Activated naive CD8-positive, alpha-beta T cell treated with anti-CD3 and anti-CD28 coated beads, Interleukin-2, amount 10 ng/mL, durations not matched to agents 7 days and 5 days (primary cell): Measurements from ENCODE around the gene FAAP24. TPM values are rescaled to one million over a fixed set of nuclear protein-coding genes. Genes with fewer than 3 reads are reported as not detected.
"Not testable (repeated sequence)": the region's sequence is repeated elsewhere in the genome, so short reads cannot be mapped to it uniquely, and the experiment has no call there.

ENCODE experiments used
- ATAC-seq: fragments of 150-1000 bp; cut with Tn5 transposase; one replicate; pipeline ENCODE4 v1.10.0; 2021; ENCODE audit warnings: low read depth, moderate library complexity
- POLR2A ChIA-PET: fragments of 350-600 bp; sonication (Branson Sonifier 250); formaldehyde crosslinking; loops from one replicate; lab custom pipeline; 2021; ENCODE audit warnings: antibody characterized with exemption; lab: Charles Lee
- DNase-seq: peaks from one replicate; pipeline ENCODE4 v3.0.0; 2021
- H3K27ac Mint-ChIP-seq: one replicate; pipeline ENCODE4 v1.8.0; 2022; ENCODE audit warnings: mild to moderate bottlenecking, mixed read lengths
- H3K27me3 Mint-ChIP-seq: one replicate; pipeline ENCODE4 v1.8.0; 2022; ENCODE audit warnings: mild to moderate bottlenecking, moderate library complexity, mixed read lengths
- H3K36me3 Mint-ChIP-seq: one replicate; pipeline ENCODE4 v1.8.0; 2021; ENCODE audit warnings: mild to moderate bottlenecking, mixed read lengths
- H3K4me1 Mint-ChIP-seq: one replicate; pipeline ENCODE4 v1.8.0; 2021; ENCODE audit warnings: mixed read lengths
- H3K4me3 Mint-ChIP-seq: one replicate; pipeline ENCODE4 v1.8.0; 2022; ENCODE audit warnings: mild to moderate bottlenecking, moderate library complexity, mixed read lengths
- H3K9me3 Mint-ChIP-seq: one replicate; pipeline ENCODE4 v1.8.0; 2021; ENCODE audit warnings: mixed read lengths
- total RNA-seq, 2 experiments: library from RNA; stranded (reverse); gene quantifications; one replicate each; pipeline ENCODE4 v1.2.3, GENCODE V29; 2021

FAAP24 gene
- total RNA-seq, 2 experiments from 2014 or later, result 6.3 to 7.0 TPM

DNA sequence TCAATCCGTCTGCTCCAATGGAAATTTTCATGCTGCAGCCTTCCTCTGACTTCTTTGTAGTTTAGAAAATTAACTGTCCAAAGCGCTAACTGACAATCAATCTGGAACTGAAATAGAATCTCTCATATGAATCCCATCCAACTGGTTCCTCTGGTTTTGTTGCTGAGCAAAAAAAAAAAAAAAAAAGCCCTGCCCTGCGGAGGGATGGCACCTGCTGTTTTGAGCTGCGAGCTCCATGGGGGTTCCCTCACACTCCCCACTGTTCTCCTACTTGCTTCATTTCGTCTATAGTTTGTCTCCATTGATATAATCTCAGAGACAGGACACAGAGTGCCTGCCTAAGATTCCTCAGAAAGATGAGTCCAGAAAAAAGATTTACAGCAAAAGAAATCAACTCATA is 33.4 kb downstream of the FAAP24 start:
- H3K9me3 Mint-ChIP-seq, result no peaks in the 10 kb centered on the region
- ATAC-seq, result no peak
- no peak for DNase-seq

DNA sequence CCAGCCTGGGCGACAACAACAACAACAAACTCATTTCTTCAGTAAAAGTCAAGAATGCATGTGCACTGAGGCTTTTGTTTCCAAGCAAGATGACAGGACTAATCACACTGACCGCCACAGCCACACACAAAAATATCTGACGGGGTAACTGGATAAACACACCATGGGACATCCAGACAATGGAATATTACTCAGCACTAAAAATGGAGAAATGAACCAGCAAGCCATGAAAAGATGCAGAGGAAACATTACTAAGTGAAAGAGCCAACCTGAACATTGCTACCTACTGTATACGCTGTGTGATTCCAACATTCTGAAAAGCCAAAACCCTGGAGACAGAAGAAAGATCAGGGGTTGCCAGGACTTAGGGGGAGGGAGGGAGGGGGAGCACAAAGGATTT is 36.7 kb downstream of the FAAP24 start:
- peaks cover 2% of the 10 kb centered on the region for H3K27me3 Mint-ChIP-seq
- no peak for DNase-seq
- ATAC-seq, result no peak
- H3K27ac Mint-ChIP-seq, result no peak overlapping the region
- POLR2A ChIA-PET, result interaction anchor here (0.7 kb wide), 1 partner anchor 11 kb away, joined by 5 read pairs; no protein-coding TSS in a partner anchor
- H3K4me3 Mint-ChIP-seq, result no peak overlapping the region
- H3K36me3 Mint-ChIP-seq, result no peaks in the 10 kb centered on the region
- H3K4me1 Mint-ChIP-seq, result no peaks in the 10 kb centered on the region
- H3K9me3 Mint-ChIP-seq, result no peaks in the 10 kb centered on the region

More for the DNA sequence above, 33.4 kb downstream of the FAAP24 start:
- Mint-ChIP-seq H3K4me1 (peaks cover 4% of the 10 kb centered on the region), H3K27me3 (peaks cover 2% of the 10 kb centered on the region), H3K4me3 (no peak overlapping the region), H3K36me3 (no peaks in the 10 kb centered on the region), H3K27ac (no peak overlapping the region)
- POLR2A ChIA-PET, result no interaction called here

DNA sequence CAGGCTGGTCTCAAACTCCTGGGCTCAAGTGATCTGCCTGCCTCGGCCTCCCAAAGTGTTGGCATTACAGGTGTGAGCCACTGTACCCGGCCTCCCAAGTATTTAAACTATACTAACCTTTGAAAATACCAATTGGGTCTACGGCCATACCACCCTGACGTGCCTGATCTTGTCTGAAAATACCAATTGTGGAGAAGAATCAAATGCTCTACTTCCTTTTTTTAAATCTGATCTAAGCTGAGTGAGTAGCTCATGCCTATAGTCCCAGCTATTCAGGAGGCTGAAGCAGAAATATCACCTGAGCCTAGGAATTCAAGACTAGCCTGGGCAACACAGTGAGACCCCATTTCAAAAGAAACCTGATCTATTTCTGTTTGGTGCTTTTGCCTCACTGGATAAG is 38.8 kb downstream of the FAAP24 start:
- H3K27ac Mint-ChIP-seq, DNase-seq, ATAC-seq, H3K4me1 Mint-ChIP-seq, H3K36me3 Mint-ChIP-seq, H3K9me3 Mint-ChIP-seq, H3K27me3 Mint-ChIP-seq, H3K4me3 Mint-ChIP-seq, POLR2A ChIA-PET: not testable (repeated sequence)

DNA sequence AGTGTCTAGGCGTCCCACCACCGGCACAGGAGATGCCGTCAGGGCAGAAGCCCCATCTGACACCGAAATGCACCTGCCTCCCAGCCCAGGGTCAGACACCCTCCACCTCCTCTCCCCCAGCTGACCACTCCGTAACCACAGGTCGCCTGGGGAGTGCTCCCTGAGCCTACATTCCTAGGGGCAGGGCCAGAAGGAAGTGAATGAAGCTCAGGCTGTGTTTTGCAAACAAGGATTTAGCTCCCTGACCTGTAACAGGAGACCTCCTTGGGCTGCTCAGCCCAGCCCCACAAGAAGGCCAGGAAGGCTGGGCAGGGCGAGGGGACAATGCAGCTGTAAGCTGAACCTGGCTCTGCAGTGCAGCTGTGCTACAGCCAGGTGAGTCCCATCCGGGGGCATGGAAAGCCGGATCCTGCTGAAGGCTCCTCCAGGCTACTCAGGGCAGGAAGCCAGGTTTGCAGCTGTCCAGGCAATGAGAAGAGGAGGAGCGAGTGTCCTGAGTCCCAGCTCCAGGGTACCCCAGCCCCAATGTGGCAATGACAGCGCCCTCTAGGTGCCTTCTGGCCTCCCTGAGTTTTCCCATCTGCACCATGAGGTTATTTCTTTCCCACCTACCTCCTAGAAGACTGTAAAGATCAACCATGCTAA is 50.6 kb downstream of the FAAP24 start:
- DNase-seq (no peak), ATAC-seq (no peak)
- Mint-ChIP-seq H3K27me3 (no peaks in the 10 kb centered on the region), H3K27ac (no peak overlapping the region), H3K36me3 (no peaks in the 10 kb centered on the region), H3K4me1 (no peaks in the 10 kb centered on the region), H3K4me3 (no peak overlapping the region), H3K9me3 (no peaks in the 10 kb centered on the region)
- POLR2A ChIA-PET, result no interaction called here

DNA sequence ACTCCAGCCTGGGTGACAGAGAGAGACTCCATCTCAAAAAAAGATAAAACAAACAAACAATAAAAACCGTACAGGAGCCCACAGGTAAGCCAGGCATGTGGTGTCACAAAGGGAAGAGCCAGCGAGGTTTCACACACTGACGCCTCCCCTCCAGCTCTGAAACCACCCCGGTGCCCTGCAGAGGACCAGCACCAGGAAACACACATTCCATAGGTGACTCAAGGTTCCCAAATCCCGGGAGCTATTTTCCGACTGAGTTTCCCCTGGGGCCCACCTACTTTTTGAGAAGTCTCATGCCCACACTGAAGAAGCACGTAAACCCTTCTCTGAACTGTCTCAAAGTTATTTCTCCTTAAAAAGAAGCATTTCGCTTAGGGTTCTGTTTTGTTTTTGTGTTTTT is 52.4 kb downstream of the FAAP24 start:
- Mint-ChIP-seq H3K4me1 (no peaks in the 10 kb centered on the region), H3K36me3 (peaks cover 2% of the 10 kb centered on the region), H3K9me3 (peaks cover 5% of the 10 kb centered on the region), H3K27ac (no peak overlapping the region), H3K27me3 (no peaks in the 10 kb centered on the region), H3K4me3 (no peak overlapping the region)
- POLR2A ChIA-PET, result no interaction called here
- ATAC-seq (no peak), DNase-seq (no peak)

DNA sequence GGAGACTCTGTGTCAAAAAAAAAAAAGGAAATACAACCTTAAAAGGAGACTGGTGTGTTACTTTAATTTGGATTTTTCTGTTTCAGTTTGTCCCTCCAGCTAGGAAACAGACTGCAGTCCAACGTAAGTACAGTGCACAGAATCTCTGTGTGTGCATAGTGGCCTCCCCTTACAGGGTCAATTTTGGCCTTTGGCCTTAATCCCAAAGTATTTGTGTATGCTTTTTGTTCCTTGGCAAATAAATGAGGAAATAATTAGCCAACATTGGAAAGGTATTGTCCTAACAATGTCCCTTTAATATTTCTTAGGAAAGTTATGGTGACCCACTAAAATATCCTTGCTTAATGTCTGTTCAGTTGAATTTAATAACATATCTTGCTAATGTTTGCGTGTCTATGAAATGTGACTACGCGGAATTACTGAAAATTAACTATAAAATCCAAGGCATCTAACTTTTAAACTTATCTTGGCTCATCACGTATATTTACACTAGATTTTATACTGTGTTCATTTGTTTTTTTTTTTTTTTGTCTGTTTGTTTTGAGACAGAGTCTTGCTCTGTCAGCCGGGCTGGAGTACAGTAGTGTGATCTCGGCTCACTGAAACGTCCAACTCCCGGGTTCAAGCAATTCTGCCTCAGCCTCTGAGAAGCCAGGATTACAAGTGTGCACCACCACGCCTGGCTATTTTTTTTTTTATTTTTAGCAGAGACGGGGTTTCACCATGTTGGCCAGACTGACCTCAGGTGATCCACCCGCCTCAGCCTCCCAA is 53.6 kb downstream of the FAAP24 start:
- not testable (repeated sequence) for H3K4me3 Mint-ChIP-seq, H3K36me3 Mint-ChIP-seq, H3K4me1 Mint-ChIP-seq, H3K27me3 Mint-ChIP-seq, DNase-seq, H3K9me3 Mint-ChIP-seq, ATAC-seq, H3K27ac Mint-ChIP-seq
- POLR2A ChIA-PET, result interaction anchor here (0.6 kb wide), 1 partner anchor 752 kb away, joined by 3 read pairs; no protein-coding TSS in a partner anchor

DNA sequence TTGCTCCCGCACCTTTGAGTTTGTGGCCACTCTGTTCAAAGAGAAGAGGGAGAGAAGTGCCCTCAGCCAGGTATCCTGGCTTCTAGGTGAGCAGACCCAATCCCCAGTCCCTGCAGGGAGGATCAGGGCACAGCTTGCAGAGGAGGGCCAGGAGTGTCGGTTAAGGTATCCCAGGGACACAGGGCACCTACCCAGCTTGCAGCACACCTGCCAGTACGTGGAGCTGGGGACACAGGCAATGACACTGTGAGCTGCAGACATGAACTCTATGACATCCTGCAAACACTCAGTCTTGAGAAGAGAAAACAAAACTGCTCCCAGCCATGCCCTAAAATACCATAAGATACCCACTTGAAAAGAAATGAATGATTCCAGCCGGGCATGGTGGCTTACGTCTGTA is 54.6 kb downstream of the FAAP24 start:
- H3K27me3 Mint-ChIP-seq, H3K27ac Mint-ChIP-seq, DNase-seq: not testable (repeated sequence)

More for the DNA sequence above, 54.6 kb downstream of the FAAP24 start:
- H3K36me3 Mint-ChIP-seq, H3K4me1 Mint-ChIP-seq, H3K9me3 Mint-ChIP-seq, H3K4me3 Mint-ChIP-seq, POLR2A ChIA-PET, ATAC-seq: not testable (repeated sequence)

Other genes with a start within 250 kb of the FAAP24 start
- under 1 TPM; 0.23 to 0.42 TPM for gene SLC7A9, start 102.5 kb upstream of the FAAP24 start, total RNA-seq
- gene CEP89, start 284 bp upstream of the FAAP24 start, total RNA-seq, result 10 to 100 TPM; 21.0 to 27.2 TPM
- gene RHPN2, start 92.6 kb downstream of the FAAP24 start, total RNA-seq, result 1 to 10 TPM; 1.6 to 1.8 TPM
- 10 to 100 TPM; 14.0 to 14.7 TPM for gene GPATCH1, start 108.9 kb downstream of the FAAP24 start, total RNA-seq
- not detected for gene WDR88, start 159.9 kb downstream of the FAAP24 start, total RNA-seq
- gene LRP3, start 222.1 kb downstream of the FAAP24 start, total RNA-seq, result under 1 TPM; 0.14 to 0.43 TPM